GM18867 (cell line): ENCODE data around the gene CPED1.
"Not testable (repeated sequence)": the region's sequence is repeated elsewhere in the genome, so short reads cannot be mapped to it uniquely, and the experiment has no call there.

Source experiments
- ATAC-seq: cut with Tn5 transposase; IDR thresholded peaks from one replicate; pipeline ENCODE4 v1.9.1; 2021; ENCODE audit warnings: mild to moderate bottlenecking, moderate library complexity; ENCODE audit not compliant: unreplicated experiment

The CPED1 gene

DNA sequence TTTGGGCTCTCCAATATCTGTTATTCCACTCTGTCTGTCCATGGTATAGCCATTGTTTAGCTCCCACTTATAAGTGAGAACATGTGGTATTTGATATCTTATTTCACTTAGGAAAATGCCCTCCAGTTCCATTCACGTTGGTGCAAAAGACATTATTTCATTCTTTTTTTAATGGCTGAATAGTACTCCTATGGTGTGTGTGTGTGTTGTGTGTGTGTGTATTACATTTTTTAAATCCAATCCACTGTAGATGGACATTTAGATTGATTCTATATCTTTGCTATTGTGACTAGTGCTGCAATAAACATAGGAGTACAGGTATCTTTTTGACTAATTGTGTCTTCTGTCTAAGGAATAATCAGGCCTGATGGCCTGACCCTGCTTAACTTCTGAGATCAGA is 7.4 kb upstream of the CPED1 start:
- ATAC-seq = no peak

GRCh38 chr7:120981888-120982615 is 6.5 kb upstream of the CPED1 start:
- peak; percentile 68 for ATAC-seq

- not testable (repeated sequence) for ATAC-seq
These were observed 4.9 kb upstream of the CPED1 start for GRCh38 chr7:120983592-120983991.

DNA sequence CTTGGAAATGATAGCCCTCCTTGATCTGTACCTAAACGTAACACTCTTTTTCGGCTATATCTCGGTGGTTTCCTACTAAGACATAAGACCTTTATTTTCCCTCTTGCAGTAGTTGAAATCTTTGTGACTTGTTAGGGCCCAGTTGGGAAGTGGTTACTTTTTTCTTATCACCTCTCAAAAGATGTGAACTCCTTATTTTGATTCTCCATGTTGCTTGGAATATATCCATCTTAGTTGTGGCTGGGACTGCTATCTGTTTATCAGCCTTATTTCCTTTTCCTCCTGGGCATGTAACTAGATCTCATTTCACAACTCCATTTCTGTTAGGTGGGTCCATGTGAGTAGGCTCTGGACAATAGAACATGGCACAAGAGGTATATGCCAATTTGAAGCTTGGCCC is 4.1 kb upstream of the CPED1 start:
- no peak for ATAC-seq

- ATAC-seq = no peak
These were observed 3.3 kb upstream of the CPED1 start for GRCh38 chr7:120985130-120985758.

- no peak for ATAC-seq
These were observed 2.7 kb upstream of the CPED1 start for GRCh38 chr7:120985839-120986238.

DNA sequence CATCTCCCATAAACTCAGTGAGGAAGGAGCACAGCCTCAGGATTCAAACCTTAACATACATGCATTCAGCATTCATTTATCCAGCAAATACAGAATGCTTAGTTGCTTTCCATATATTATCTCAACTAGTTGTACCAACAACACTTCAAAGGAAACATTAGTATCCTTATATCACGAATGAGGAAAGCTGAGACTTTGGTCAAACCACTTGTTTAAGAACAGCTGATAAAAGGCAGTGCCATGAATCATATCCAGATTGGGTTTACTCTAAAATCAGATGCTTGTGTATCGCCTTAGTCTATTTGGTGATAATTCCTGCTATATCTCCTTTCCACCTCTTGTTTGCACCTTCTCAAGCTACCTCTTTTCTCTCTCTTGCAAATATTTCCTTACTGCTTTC is 1.9 kb upstream of the CPED1 start:
- ATAC-seq = no peak

DNA sequence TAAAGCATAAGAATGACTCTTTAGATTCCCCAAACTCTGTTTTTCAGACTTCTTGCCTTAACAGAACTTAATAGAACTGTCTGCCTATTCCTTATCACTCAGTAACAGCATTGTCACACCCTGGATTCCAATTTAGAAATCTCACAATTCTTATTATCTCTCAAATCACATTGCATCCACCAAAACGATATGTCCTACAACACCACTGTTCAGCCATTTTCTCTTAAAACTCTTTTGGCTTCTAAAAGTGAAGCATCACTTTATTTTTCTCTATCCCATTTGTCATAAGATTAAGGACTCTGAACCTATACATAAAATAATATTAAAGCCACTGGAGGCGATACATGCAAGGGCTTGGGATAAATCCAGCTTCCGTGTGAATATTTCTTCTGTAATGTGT is 1.2 kb upstream of the CPED1 start:
- no peak for ATAC-seq

- peak; percentile 91 for ATAC-seq
These were observed 574 bp upstream of the CPED1 start for GRCh38 chr7:120987683-120988590.

- no peak for ATAC-seq
These were observed 1.0 kb downstream of the CPED1 start for GRCh38 chr7:120989257-120990220.

DNA sequence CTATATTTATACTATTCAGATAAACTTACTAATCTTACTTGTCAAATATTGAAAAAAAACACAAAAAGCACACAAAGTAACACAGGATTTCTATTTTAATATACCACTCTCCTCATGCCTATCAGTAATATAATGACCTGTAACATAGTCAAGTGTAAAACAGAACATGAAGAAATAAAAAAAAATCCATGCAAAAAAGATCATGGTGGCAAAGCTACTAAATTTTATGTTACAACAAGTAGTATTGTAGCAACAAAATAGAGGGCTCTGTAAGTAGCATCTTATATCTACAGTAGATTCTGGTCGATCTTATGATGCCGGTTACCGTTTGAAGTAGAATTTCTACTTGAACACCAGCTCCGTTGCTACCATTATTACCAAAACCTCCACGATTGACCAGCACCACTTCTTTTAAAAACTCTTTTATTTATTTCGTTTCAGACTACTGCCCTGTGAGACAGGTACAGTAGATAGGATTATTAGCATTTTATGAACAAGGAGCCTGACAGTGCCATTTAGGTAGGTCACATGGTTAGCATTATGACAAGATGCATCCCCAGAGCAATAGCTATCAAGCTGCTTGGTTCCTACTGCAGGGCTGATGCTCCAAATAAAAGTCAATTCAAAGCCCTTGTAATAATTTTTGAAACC is 2.1 kb downstream of the CPED1 start:
- peak; percentile 11 for ATAC-seq

GRCh38 chr7:120991161-120991560 is 2.6 kb downstream of the CPED1 start:
- ATAC-seq = peak; percentile 37

GRCh38 chr7:120991581-120991980 is 3.1 kb downstream of the CPED1 start:
- ATAC-seq = no peak

GRCh38 chr7:120992272-120992964 is 3.9 kb downstream of the CPED1 start:
- ATAC-seq = no peak

DNA sequence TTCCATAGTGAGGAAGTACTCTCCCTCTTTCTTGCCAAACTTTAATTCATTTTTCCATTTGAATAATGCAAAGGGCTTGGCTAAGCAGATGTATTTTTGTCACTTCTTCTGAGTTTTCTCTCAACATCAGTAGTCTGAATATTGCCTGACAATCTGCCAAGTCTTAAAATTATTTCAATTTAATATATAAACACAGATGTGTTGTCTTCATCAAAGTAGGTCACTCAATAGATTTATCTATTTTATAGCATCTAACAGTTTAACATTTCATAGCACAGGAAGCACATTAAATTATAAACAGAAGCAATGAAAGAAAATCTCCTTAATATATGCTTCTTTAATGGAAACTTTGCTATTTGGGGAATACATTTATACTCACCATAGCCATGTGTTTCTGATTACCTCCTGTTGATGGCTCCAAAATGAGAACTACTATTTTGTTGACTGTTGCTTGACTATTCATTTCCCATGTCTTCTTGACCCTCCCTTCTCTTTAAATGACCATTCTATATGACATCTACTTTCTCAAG is 4.5 kb downstream of the CPED1 start:
- ATAC-seq = no peak

DNA sequence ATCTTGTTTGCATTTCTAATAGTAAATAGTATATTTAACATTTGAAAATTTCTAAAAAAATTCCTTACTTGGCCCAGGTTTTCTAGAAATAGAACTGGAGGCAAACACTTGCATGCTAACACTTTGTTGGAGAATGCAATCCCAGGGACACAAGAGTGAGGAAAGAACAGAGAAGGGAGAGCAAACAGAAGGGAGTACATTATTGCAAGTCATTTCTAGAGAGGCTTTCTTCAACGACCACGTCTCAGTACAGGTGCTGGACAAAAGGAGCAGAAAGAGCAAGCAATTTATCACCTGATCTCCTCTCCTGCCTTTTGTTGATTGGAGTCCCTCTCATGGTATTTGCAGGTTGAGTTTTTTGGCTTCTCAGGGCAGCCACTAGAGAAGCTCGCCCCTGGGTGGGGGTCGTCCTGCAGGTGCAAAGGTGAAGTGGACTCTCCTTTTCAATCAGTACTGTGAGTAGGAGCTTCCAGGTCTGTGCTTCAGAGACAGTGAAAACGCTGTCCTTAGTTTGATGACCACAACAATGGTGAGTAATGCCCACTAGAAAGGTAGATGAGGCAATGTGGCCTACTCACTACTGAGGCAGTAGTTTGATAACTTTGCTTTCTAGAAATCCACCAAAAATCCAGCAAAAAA is 5.2 kb downstream of the CPED1 start:
- no peak for ATAC-seq

- no peak for ATAC-seq
These were observed 6.2 kb downstream of the CPED1 start for GRCh38 chr7:120994512-120995410.

DNA sequence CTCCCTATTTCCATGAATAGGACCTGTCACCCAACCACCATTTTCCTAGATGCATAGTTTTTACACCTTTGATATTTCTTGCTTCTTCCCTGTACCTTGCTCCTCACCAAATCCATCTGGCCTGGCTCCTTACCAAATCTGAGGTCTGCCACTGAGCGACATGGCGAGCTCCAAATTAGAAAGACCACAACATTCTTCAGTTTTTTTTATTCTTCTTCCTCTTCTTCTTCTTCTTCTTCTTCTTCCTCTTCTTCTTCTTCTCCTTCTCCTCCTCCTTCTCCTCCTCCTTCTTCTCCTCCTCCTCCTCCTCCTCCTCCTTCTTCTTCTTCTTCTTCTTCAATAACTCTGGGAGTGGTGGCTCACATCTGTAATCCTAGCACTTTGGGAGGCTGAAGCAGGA is 7.1 kb downstream of the CPED1 start:
- ATAC-seq = no peak
